Neural cell (in vitro differentiated cells): ENCODE results near the gene ATXN2L. TPM values are rescaled to one million over a fixed set of nuclear protein-coding genes. Genes with fewer than 3 reads are reported as not detected.

Experiments
- H2AFZ ChIP-seq: fragments of 200-600, 300-800 bp; sonication (generic), shearing (Covaris generic); 2 replicates; pipeline ENCODE4 v1.6.0; 2014; ENCODE audit warnings: low read depth, mild to moderate bottlenecking, antibody characterized with exemption, low read length, moderate library complexity
- H3F3A ChIP-seq: fragments of 200-600 bp; shearing (Covaris generic); 2 replicates; pipeline ENCODE4 v1.6.1; 2016; ENCODE audit warnings: mild to moderate bottlenecking, moderate library complexity, mixed read lengths, antibody characterized with exemption, low read length; ENCODE audit not compliant: insufficient read depth, poor library complexity, severe bottlenecking
- H3K27ac ChIP-seq: fragments of 200-600, 300-800 bp; sonication (generic), shearing (Covaris generic); 2 replicates; pipeline ENCODE4 v1.5.1; 2014; ENCODE audit warnings: mild to moderate bottlenecking, low read length, moderate library complexity
- H3K27me3 ChIP-seq: fragments of 300-800, 200-600 bp; sonication (generic), shearing (Covaris generic); 2 replicates; pipeline ENCODE4 v1.6.0; 2014; ENCODE audit warnings: mild to moderate bottlenecking, low read depth, low read length, moderate library complexity; ENCODE audit not compliant: insufficient read depth
- H3K36me3 ChIP-seq: fragments of 300-800, 200-600 bp; sonication (generic), shearing (Covaris generic); 2 replicates; pipeline ENCODE4 v1.5.1; 2014; ENCODE audit warnings: mild to moderate bottlenecking, antibody characterized with exemption, low read length, moderate library complexity; ENCODE audit not compliant: insufficient read depth
- H3K4me2 ChIP-seq: fragments of 300-800, 200-600 bp; sonication (generic), shearing (Covaris generic); 2 replicates; pipeline ENCODE4 v1.6.0; 2014; ENCODE audit warnings: mild to moderate bottlenecking, low read length
- H3K4me3 ChIP-seq: fragments of 300-800, 200-600 bp; sonication (generic), shearing (Covaris generic); 2 replicates; pipeline ENCODE4 v1.5.1; 2014; ENCODE audit warnings: mild to moderate bottlenecking, low read length, moderate library complexity
- H3K79me2 ChIP-seq: fragments of 200-600 bp; shearing (Covaris generic); replicated peaks from 2 replicates; pipeline ENCODE4 v1.6.0; 2014; ENCODE audit warnings: mild to moderate bottlenecking, low read length, moderate library complexity; ENCODE audit not compliant: insufficient read depth
- H3K9ac ChIP-seq: fragments of 300-800, 200-600 bp; sonication (generic), shearing (Covaris generic); 2 replicates; pipeline ENCODE4 v1.6.1; 2016; ENCODE audit warnings: mild to moderate bottlenecking, low read length, mixed read lengths
- H3K9me2 ChIP-seq: fragments of 200-600 bp; shearing (Covaris generic); 2 replicates; pipeline ENCODE4 v1.6.1; 2016; ENCODE audit warnings: mild to moderate bottlenecking, low read length, mixed read lengths; ENCODE audit not compliant: insufficient read depth
- H3K9me3 ChIP-seq: fragments of 200-600, 300-800 bp; sonication (generic), shearing (Covaris generic); 2 replicates; pipeline ENCODE4 v1.6.1; 2016; ENCODE audit warnings: mild to moderate bottlenecking, mixed run types, low read length, moderate library complexity, mixed read lengths
- H4K20me1 ChIP-seq: fragments of 200-600 bp; shearing (Covaris generic); 2 replicates; pipeline ENCODE4 v1.6.1; 2016; ENCODE audit warnings: mild to moderate bottlenecking, mixed run types; ENCODE audit not compliant: insufficient read depth
- CTCF ChIP-seq: fragments of 450-650 bp; IDR thresholded peaks from 2 replicates; pipeline ENCODE4 v1.5.1; 2014; ENCODE audit warnings: antibody characterized with exemption, mild to moderate bottlenecking, moderate library complexity; ENCODE audit not compliant: poor library complexity, severe bottlenecking
- EP300 ChIP-seq: fragments of 450-650 bp; conservative IDR thresholded peaks from 2 replicates; pipeline ENCODE4 v1.6.1; 2014; ENCODE audit warnings: antibody characterized with exemption, mild to moderate bottlenecking, moderate library complexity; ENCODE audit not compliant: poor library complexity, severe bottlenecking
- EZH2 ChIP-seq: fragments of 200-600, 300-800 bp; shearing (Covaris generic), sonication (generic); IDR thresholded peaks from 2 replicates; pipeline ENCODE4 v1.6.1; 2014; ENCODE audit warnings: antibody characterized with exemption, low read length, borderline replicate concordance, mild to moderate bottlenecking; ENCODE audit not compliant: insufficient read depth, poor library complexity, severe bottlenecking
- MXI1 ChIP-seq: fragments of 450-650 bp; conservative IDR thresholded peaks from 2 replicates; pipeline ENCODE4 v1.6.1; 2014; ENCODE audit warnings: antibody characterized with exemption, mild to moderate bottlenecking; ENCODE audit not compliant: poor library complexity, severe bottlenecking
- POLR2AphosphoS5 ChIP-seq: IDR thresholded peaks from 2 replicates; pipeline ENCODE4 v1.6.1; 2012
- RAD21 ChIP-seq: fragments of 450-650 bp; conservative IDR thresholded peaks from 2 replicates; pipeline ENCODE4 v1.6.1; 2014; ENCODE audit warnings: antibody characterized with exemption, mild to moderate bottlenecking, moderate library complexity
- REST ChIP-seq: IDR thresholded peaks from 2 replicates; pipeline ENCODE4 v1.6.1; 2012; ENCODE audit warnings: borderline replicate concordance
- SMC3 ChIP-seq: fragments of 450-650 bp; conservative IDR thresholded peaks from 2 replicates; pipeline ENCODE4 v1.6.1; 2014; ENCODE audit warnings: antibody characterized with exemption, mild to moderate bottlenecking, moderate library complexity; ENCODE audit not compliant: poor library complexity
- TAF1 ChIP-seq: IDR thresholded peaks from 2 replicates; pipeline ENCODE4 v1.6.1; 2012; ENCODE audit warnings: low read depth
- polyA plus RNA-seq: library from polyadenylated mRNA; depleted of rRNA; stranded (reverse); fragments of >200 nt; gene quantifications from 2 replicates; pipeline ENCODE4 v1.2.3, GENCODE V29; 2014

Gene ATXN2L
- polyA plus RNA-seq, 1 donor from 2014 or later: 24.0 TPM

- Histone ChIP-seq H2AFZ (peak overlapping the region; percentile 89), H3K9me2 (no peaks in the 10 kb centered on the region)
Observed at GRCh38 chr16:28845761-28846079, 22.9 kb downstream of the ATXN2L start.

More at GRCh38 chr16:28845761-28846079, 22.9 kb downstream of the ATXN2L start:
- peak overlapping the region; percentile 91 for H3K9ac ChIP-seq
- no peaks in the 10 kb centered on the region for H3K36me3 ChIP-seq
- H3K4me3 ChIP-seq: peak overlapping the region; percentile 100
- no peaks in the 10 kb centered on the region for H3K27me3 ChIP-seq
- H3K27ac ChIP-seq: peak overlapping the region; percentile 69
- no peaks in the 10 kb centered on the region for H3F3A ChIP-seq
- no peaks in the 10 kb centered on the region for H4K20me1 ChIP-seq
- no peaks in the 10 kb centered on the region for H3K9me3 ChIP-seq
- TF ChIP-seq CTCF (no peak), EP300 (no peak), RAD21 (no peak), POLR2AphosphoS5 (no peak), SMC3 (no peak), EZH2 (no peak), REST (no peak), TAF1 (no peak), MXI1 (no peak)
- peak overlapping the region; percentile 97 for H3K4me2 ChIP-seq
- H3K79me2 ChIP-seq: peaks cover 23% of the 10 kb centered on the region
